ENCODE measurements around the gene DOK6.

DOK6 gene

DNA sequence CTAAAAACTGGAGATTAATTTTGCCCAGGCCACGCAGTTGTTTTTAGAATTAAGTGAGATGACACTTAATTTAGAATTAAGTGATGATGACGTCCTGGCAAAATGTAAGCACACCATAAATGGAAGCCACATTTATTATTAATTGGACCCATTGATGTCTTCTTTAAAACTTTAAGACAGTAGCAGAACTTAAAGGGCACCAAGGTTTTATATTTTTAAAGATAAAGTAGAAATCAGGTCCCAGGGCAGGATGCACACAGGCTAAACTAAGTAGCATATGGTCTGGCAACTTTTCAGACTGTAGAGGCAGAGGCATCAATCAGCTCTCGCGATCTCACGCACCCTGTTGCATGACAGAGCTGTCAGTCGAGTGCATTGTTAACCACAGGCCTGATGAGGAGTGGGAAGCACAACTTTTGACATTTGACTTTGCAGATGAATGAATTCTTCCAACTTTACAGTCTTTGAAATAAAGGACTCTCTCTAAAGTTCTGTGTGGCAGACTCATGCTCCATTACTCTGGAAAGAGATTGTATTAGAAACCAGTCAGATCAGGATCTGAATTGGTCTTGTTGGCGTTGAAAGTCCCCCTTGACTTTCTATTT lies 314.6 kb downstream of the DOK6 start:
- no peak for TF ChIP-seq EZH2phosphoT487 (IDR thresholded peaks at IDR 0.05; ENCODE audit: low read depth)
- TF ChIP-seq, protein P1, sequence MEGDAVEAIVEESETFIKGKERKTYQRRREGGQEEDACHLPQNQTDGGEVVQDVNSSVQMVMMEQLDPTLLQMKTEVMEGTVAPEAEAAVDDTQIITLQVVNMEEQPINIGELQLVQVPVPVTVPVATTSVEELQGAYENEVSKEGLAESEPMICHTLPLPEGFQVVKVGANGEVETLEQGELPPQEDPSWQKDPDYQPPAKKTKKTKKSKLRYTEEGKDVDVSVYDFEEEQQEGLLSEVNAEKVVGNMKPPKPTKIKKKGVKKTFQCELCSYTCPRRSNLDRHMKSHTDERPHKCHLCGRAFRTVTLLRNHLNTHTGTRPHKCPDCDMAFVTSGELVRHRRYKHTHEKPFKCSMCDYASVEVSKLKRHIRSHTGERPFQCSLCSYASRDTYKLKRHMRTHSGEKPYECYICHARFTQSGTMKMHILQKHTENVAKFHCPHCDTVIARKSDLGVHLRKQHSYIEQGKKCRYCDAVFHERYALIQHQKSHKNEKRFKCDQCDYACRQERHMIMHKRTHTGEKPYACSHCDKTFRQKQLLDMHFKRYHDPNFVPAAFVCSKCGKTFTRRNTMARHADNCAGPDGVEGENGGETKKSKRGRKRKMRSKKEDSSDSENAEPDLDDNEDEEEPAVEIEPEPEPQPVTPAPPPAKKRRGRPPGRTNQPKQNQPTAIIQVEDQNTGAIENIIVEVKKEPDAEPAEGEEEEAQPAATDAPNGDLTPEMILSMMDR (IDR thresholded peaks at IDR 0.05; ENCODE audit: low read depth, low read length) = no peak
- no peaks in the 10 kb centered on the region for H3K4me1 ChIP-seq (ENCODE audit: low read length)
- no peak overlapping the region for H3K4me2 ChIP-seq (ENCODE audit: low read length)

DNA sequence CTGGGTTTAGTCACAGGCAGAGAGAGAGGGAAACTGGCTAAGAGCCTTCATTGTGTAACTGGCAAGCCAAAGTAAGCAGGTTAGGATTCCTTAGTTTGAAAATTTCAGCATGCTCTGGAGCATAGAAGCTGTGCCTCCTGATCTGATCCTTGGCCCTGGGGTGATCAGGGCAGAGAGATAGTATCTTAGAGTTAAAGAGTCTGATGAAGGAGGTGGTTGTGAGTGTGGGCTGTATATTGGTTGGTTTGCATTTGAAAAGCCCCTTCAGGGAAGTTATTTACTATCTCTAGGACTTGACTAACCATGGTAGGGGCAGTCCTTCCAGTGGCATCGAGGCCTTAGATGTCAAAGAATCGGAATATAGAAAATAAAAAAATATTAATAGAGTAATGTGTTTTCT lies 316.9 kb downstream of the DOK6 start:
- Histone ChIP-seq H4K20me1 (ENCODE audit: insufficient read depth, low read length) (no peaks in the 10 kb centered on the region), H3K9me3 (ENCODE audit: insufficient read depth, low read length) (peaks cover 35% of the 10 kb centered on the region), H3K4me2 (ENCODE audit: low read length) (no peak overlapping the region), H2AFZ (ENCODE audit: low read depth, low read length) (no peak overlapping the region), H3K27me3 (ENCODE audit: low read depth, low read length) (no peaks in the 10 kb centered on the region), H3K4me3 (ENCODE audit: low read length) (no peak overlapping the region), H3K36me3 (replicated peaks; ENCODE audit: low read depth, low read length) (peaks cover 10% of the 10 kb centered on the region), H3K4me1 (ENCODE audit: low read length) (no peaks in the 10 kb centered on the region), H3K27ac (ENCODE audit: low read length) (no peak overlapping the region), H3K79me2 (ENCODE audit: low read length) (no peaks in the 10 kb centered on the region), H3K9ac (ENCODE audit: low read length) (no peak overlapping the region)
- TF ChIP-seq, protein P1 (IDR thresholded peaks at IDR 0.05; ENCODE audit: low read depth, low read length) = no peak
- no peak for TF ChIP-seq EZH2phosphoT487 (IDR thresholded peaks at IDR 0.05; ENCODE audit: low read depth)

More for the DNA sequence above, 314.6 kb downstream of the DOK6 start:
- Histone ChIP-seq H3K27me3 (ENCODE audit: low read depth, low read length) (no peaks in the 10 kb centered on the region), H2AFZ (ENCODE audit: low read depth, low read length) (no peak overlapping the region), H3K9me3 (ENCODE audit: insufficient read depth, low read length) (peaks cover 27% of the 10 kb centered on the region), H3K36me3 (replicated peaks; ENCODE audit: low read depth, low read length) (peaks cover 10% of the 10 kb centered on the region), H3K9ac (ENCODE audit: low read length) (no peak overlapping the region), H4K20me1 (ENCODE audit: insufficient read depth, low read length) (no peaks in the 10 kb centered on the region), H3K79me2 (ENCODE audit: low read length) (no peaks in the 10 kb centered on the region), H3K4me3 (ENCODE audit: low read length) (no peak overlapping the region), H3K27ac (ENCODE audit: low read length) (no peak overlapping the region)

DNA sequence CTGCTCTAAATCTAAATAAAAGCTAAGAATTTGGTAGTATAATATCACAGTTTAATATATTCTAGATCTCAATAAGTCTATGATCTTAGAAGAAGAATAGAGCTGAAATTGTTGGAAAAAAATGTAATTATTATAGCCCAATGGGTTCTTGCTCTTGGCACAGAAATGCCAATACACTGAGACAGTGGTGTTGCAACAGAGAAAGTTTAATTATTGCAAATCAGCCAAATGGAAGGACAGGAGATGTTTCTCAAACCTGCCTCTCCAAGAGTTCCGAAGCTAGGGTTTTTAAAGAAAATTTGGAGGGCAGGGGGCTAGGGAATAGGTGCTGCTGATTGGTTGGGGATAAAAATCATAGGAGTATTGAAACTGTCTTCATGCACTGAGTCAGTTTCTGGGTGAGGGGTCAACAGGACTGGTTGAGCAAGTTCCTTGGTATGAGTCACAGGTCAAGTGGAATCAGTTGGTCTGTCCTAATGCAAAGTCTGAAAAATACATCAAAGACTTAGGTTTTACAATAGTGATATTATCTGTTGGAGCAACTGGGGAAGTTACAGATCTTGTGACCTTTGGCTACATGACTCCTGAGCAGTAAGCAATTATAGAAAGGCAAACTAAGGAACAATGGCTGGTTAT lies 318.3 kb downstream of the DOK6 start:
- no peak overlapping the region for H3K4me3 ChIP-seq (ENCODE audit: low read length)
- no peak overlapping the region for H2AFZ ChIP-seq (ENCODE audit: low read depth, low read length)
- no peak overlapping the region for H3K4me2 ChIP-seq (ENCODE audit: low read length)
- no peaks in the 10 kb centered on the region for H3K79me2 ChIP-seq (ENCODE audit: low read length)
- TF ChIP-seq, protein P1 (IDR thresholded peaks at IDR 0.05; ENCODE audit: low read depth, low read length) = no peak
- TF ChIP-seq EZH2phosphoT487 (IDR thresholded peaks at IDR 0.05; ENCODE audit: low read depth) = no peak
- H3K9me3 ChIP-seq (ENCODE audit: insufficient read depth, low read length) = peaks cover 35% of the 10 kb centered on the region
- H3K27me3 ChIP-seq (ENCODE audit: low read depth, low read length) = no peaks in the 10 kb centered on the region
- H3K9ac ChIP-seq (ENCODE audit: low read length) = no peak overlapping the region
- no peaks in the 10 kb centered on the region for H3K4me1 ChIP-seq (ENCODE audit: low read length)
- no peaks in the 10 kb centered on the region for H4K20me1 ChIP-seq (ENCODE audit: insufficient read depth, low read length)
- no peak overlapping the region for H3K27ac ChIP-seq (ENCODE audit: low read length)
- peaks cover 10% of the 10 kb centered on the region for H3K36me3 ChIP-seq (replicated peaks; ENCODE audit: low read depth, low read length)

DNA sequence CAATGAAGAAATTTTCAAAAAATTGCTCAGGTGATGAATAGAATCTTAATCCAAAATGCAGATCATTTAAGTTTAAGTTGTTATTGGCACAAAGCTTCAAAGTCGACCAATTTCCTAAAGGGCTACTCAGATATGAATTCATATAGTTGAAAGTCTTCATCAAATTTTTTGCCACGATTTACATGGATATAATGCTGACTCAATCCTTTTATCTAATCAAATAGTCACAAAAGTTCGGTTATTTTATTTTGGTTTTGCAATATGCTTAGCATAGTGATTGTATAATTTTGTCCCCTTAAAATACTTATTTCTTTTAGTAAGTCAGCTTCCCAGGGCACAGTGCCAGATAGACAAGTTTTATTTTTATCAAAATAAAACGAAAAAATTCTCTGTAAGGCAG lies 319.7 kb downstream of the DOK6 start:
- H3K4me3 ChIP-seq (ENCODE audit: low read length) = no peak overlapping the region
- H3K27me3 ChIP-seq (ENCODE audit: low read depth, low read length) = no peaks in the 10 kb centered on the region
- no peaks in the 10 kb centered on the region for H3K4me1 ChIP-seq (ENCODE audit: low read length)
- H3K9me3 ChIP-seq (ENCODE audit: insufficient read depth, low read length) = peaks cover 35% of the 10 kb centered on the region
- H3K79me2 ChIP-seq (ENCODE audit: low read length) = no peaks in the 10 kb centered on the region
- H3K4me2 ChIP-seq (ENCODE audit: low read length) = no peak overlapping the region
- no peak for TF ChIP-seq EZH2phosphoT487 (IDR thresholded peaks at IDR 0.05; ENCODE audit: low read depth)
- TF ChIP-seq, protein P1 (IDR thresholded peaks at IDR 0.05; ENCODE audit: low read depth, low read length) = no peak
- H3K27ac ChIP-seq (ENCODE audit: low read length) = no peak overlapping the region
- H4K20me1 ChIP-seq (ENCODE audit: insufficient read depth, low read length) = no peaks in the 10 kb centered on the region
- no peak overlapping the region for H2AFZ ChIP-seq (ENCODE audit: low read depth, low read length)
- H3K36me3 ChIP-seq (replicated peaks; ENCODE audit: low read depth, low read length) = peaks cover 10% of the 10 kb centered on the region
- no peak overlapping the region for H3K9ac ChIP-seq (ENCODE audit: low read length)

Data from OCI-LY3 (cell line).